H9 (cell line): ENCODE measurements around the gene ISX. TPM values are rescaled to one million over a fixed set of nuclear protein-coding genes. Genes with fewer than 3 reads are reported as not detected.

Experiments
- DNase-seq: peaks from one replicate; pipeline ENCODE4 v3.0.0-alpha.2; 2017
- H2AFZ ChIP-seq: one replicate; pipeline ENCODE4 v1.6.1; 2013; ENCODE audit warnings: mild to moderate bottlenecking, low read length, control low read depth, moderate library complexity
- H2AK5ac ChIP-seq: 2 replicates; pipeline ENCODE4 v1.6.1; 2013; ENCODE audit warnings: low read length, control low read depth, mixed read lengths; ENCODE audit not compliant: insufficient read length
- H2BK120ac ChIP-seq: one replicate; pipeline ENCODE4 v1.6.1; 2013; ENCODE audit warnings: low read depth, mild to moderate bottlenecking, low read length, control low read depth, inconsistent platforms; ENCODE audit not compliant: poor library complexity, severe bottlenecking
- H2BK12ac ChIP-seq: 2 replicates; pipeline ENCODE4 v1.6.1; 2013; ENCODE audit warnings: low read length, control low read depth, mixed read lengths, low read depth; ENCODE audit not compliant: insufficient read length
- H2BK15ac ChIP-seq: 2 replicates; pipeline ENCODE4 v1.6.1; 2013; ENCODE audit warnings: low read depth, low read length, control low read depth
- H2BK20ac ChIP-seq: one replicate; pipeline ENCODE4 v1.6.1; 2013; ENCODE audit warnings: low read depth, mild to moderate bottlenecking, low read length, control low read depth, inconsistent platforms; ENCODE audit not compliant: poor library complexity, severe bottlenecking
- H2BK5ac ChIP-seq: 2 replicates; pipeline ENCODE4 v1.6.1; 2013; ENCODE audit warnings: low read length, control low read depth, mixed read lengths; ENCODE audit not compliant: insufficient read length
- H3K14ac ChIP-seq: 2 replicates; pipeline ENCODE4 v1.6.1; 2013; ENCODE audit warnings: low read length, control low read depth; ENCODE audit not compliant: insufficient read depth
- H3K18ac ChIP-seq: 2 replicates; pipeline ENCODE4 v1.6.1; 2013; ENCODE audit warnings: low read depth, mild to moderate bottlenecking, mixed read lengths, low read length, control low read depth; ENCODE audit not compliant: insufficient read length
- H3K23ac ChIP-seq: 2 replicates; pipeline ENCODE4 v1.6.1; 2013; ENCODE audit warnings: low read length, control low read depth, mixed read lengths, low read depth; ENCODE audit not compliant: insufficient read length
- H3K23me2 ChIP-seq: 2 replicates; pipeline ENCODE4 v1.6.1; 2013; ENCODE audit warnings: low read depth, mild to moderate bottlenecking, mixed read lengths, low read length, control low read depth; ENCODE audit not compliant: insufficient read length, poor library complexity, severe bottlenecking
- H3K27ac ChIP-seq: 2 replicates; pipeline ENCODE4 v1.5.1; 2013; ENCODE audit warnings: low read length, control low read depth, mixed read lengths, low read depth; ENCODE audit not compliant: insufficient read length
- H3K27me3 ChIP-seq: 2 replicates; pipeline ENCODE4 v1.6.1; 2013; ENCODE audit warnings: low read length, control low read depth, inconsistent platforms; ENCODE audit not compliant: insufficient read depth
- H3K4ac ChIP-seq: 2 replicates; pipeline ENCODE4 v1.6.1; 2013; ENCODE audit warnings: low read depth, mild to moderate bottlenecking, control low read depth, inconsistent platforms, low read length, moderate library complexity
- H3K4me1 ChIP-seq: 2 replicates; pipeline ENCODE4 v1.6.1; 2013; ENCODE audit warnings: low read length, control low read depth, inconsistent platforms; ENCODE audit not compliant: insufficient read depth
- H3K4me2 ChIP-seq: 2 replicates; pipeline ENCODE4 v1.6.1; 2013; ENCODE audit warnings: low read length, control low read depth, mixed read lengths; ENCODE audit not compliant: insufficient read length, insufficient read depth
- H3K56ac ChIP-seq: 2 replicates; pipeline ENCODE4 v1.6.1; 2013; ENCODE audit warnings: low read depth, mild to moderate bottlenecking, mixed read lengths, low read length, control low read depth; ENCODE audit not compliant: insufficient read length
- H3K79me1 ChIP-seq: 2 replicates; pipeline ENCODE4 v1.6.1; 2013; ENCODE audit warnings: low read depth, mild to moderate bottlenecking, moderate library complexity, low read length, control low read depth, inconsistent platforms; ENCODE audit not compliant: insufficient read depth, poor library complexity, severe bottlenecking
- H3K79me2 ChIP-seq: 2 replicates; pipeline ENCODE4 v1.6.1; 2013; ENCODE audit warnings: low read length, control low read depth, inconsistent platforms; ENCODE audit not compliant: insufficient read depth
- H3K9ac ChIP-seq: 2 replicates; pipeline ENCODE4 v1.6.1; 2013; ENCODE audit warnings: low read length, control low read depth, mixed read lengths; ENCODE audit not compliant: insufficient read length; ENCODE audit errors: extremely low read depth
- H3K9me3 ChIP-seq: one replicate; pipeline ENCODE4 v1.6.1; 2013; ENCODE audit warnings: low read depth, low read length, inconsistent platforms; ENCODE audit not compliant: control insufficient read depth
- H3T11ph ChIP-seq: one replicate; pipeline ENCODE4 v1.6.1; 2013; ENCODE audit warnings: mild to moderate bottlenecking, low read length, control low read depth, inconsistent platforms
- H4K20me1 ChIP-seq: one replicate; pipeline ENCODE4 v1.6.1; 2013; ENCODE audit not compliant: control insufficient read depth, insufficient read length, insufficient read depth
- H4K5ac ChIP-seq: 2 replicates; pipeline ENCODE4 v1.6.1; 2013; ENCODE audit warnings: low read depth, mild to moderate bottlenecking, mixed read lengths, low read length, control low read depth; ENCODE audit not compliant: insufficient read length
- H4K8ac ChIP-seq: replicated peaks from 2 replicates; pipeline ENCODE4 v1.6.1; 2013; ENCODE audit warnings: low read length, control low read depth, mixed read lengths, low read depth; ENCODE audit not compliant: insufficient read length
- H4K91ac ChIP-seq: 2 replicates; pipeline ENCODE4 v1.6.1; 2013; ENCODE audit warnings: low read depth, mild to moderate bottlenecking, moderate library complexity, mixed read lengths, low read length, control low read depth; ENCODE audit not compliant: insufficient read length
- H3K27ac Mint-ChIP-seq, 3 experiments: 2 replicates in 2 of 3; 3 replicates in 1 of 3; pipeline ENCODE4 v1.8.0; 2020 to 2021; ENCODE audit warnings: mixed read lengths in 3 of 3, mild to moderate bottlenecking in 1 of 3, moderate library complexity in 1 of 3
- H3K27me3 Mint-ChIP-seq: 2 replicates; pipeline ENCODE4 v1.8.0; 2021; ENCODE audit warnings: low read depth, mild to moderate bottlenecking, moderate library complexity, mixed read lengths
- H3K36me3 Mint-ChIP-seq, 3 experiments: 2 replicates in 2 of 3; 3 replicates in 1 of 3; pipeline ENCODE4 v1.8.0; 2020 to 2021; ENCODE audit warnings: low read depth in 3 of 3, mixed read lengths in 3 of 3; ENCODE audit not compliant: insufficient read depth in 1 of 3
- H3K4me1 Mint-ChIP-seq, 2 experiments: 2 replicates each; pipeline ENCODE4 v1.8.0; 2020; ENCODE audit warnings: mixed read lengths in 2 of 2
- H3K4me3 Mint-ChIP-seq, 2 experiments: 2 replicates in 1 of 2; 3 replicates in 1 of 2; pipeline ENCODE4 v1.8.0; 2020 to 2021; ENCODE audit warnings: mild to moderate bottlenecking in 2 of 2, mixed read lengths in 2 of 2, moderate library complexity in 1 of 2
- H3K9me3 Mint-ChIP-seq, 2 experiments: 2 replicates in 1 of 2; 3 replicates in 1 of 2; pipeline ENCODE4 v1.8.0; 2020; ENCODE audit warnings: mild to moderate bottlenecking in 2 of 2, mixed read lengths in 2 of 2, moderate library complexity in 1 of 2
- WGBS: extraction: QIAGEN DNeasy Blood & Tissue Kit; methylation state at CpG from one replicate; pipeline ENCODE4 v1.1.7; 2013; ENCODE audit warnings: missing lambda C conversion rate, low lambda C conversion rate, mixed read lengths; ENCODE audit not compliant: insufficient read length; ENCODE audit errors: extremely low coverage; 5-methylcytosine and 5-hydroxymethylcytosine counted together
- total RNA-seq: library from RNA; stranded (reverse); gene quantifications from 2 replicates; pipeline ENCODE4 v1.2.1, GENCODE V29; 2021
- TF ChIP-seq, protein P1 (sequence below): fragments of 200-600 bp; sonication (generic); conservative IDR thresholded peaks from 3 replicates; pipeline ENCODE4 v1.8.0; 2021; ENCODE audit warnings: antibody characterized with exemption, mild to moderate bottlenecking

The ISX gene
- total RNA-seq, 1 experiment from 2014 or later, result not detected

DNA sequence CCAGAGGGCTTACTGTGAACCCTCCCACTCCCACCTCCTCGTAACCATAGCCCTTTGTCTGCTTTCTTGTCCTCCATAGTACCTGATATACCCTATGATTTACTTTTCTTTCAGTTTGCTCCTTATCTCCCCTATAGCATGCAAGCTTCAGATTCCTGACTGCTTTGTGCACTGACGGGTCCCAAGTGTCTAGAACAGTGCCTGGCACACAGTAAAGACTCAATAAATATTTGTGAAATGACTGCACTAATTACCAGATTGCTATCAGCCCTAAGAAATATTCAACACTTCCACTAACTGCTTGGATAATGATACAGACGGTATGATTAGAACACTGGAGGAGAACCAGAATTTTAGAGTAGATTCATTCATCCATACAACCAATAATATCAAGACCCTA is 33.0 kb downstream of the ISX start:
- H4K8ac ChIP-seq, result no peak overlapping the region
- H3K79me1 ChIP-seq, result no peaks in the 10 kb centered on the region
- DNase-seq, result no peak
- H3K56ac ChIP-seq, result no peak overlapping the region
- H3K27me3 ChIP-seq, result no peaks in the 10 kb centered on the region
- no peaks in the 10 kb centered on the region for H3K23me2 ChIP-seq
- H3K4me3 Mint-ChIP-seq, result no peak overlapping the region
- no peak overlapping the region for H2BK5ac ChIP-seq
- no peaks in the 10 kb centered on the region for H3K4me1 ChIP-seq
- H3K4ac ChIP-seq, result no peak overlapping the region
- H3K9me3 ChIP-seq, result no peaks in the 10 kb centered on the region
- no peak overlapping the region for H3K27ac ChIP-seq
- no peak overlapping the region for H3K27ac Mint-ChIP-seq
- no peak overlapping the region for H3K18ac ChIP-seq
- no peaks in the 10 kb centered on the region for H3K79me2 ChIP-seq
- H2BK120ac ChIP-seq, result no peak overlapping the region
- no peak overlapping the region for H2AFZ ChIP-seq
- H4K5ac ChIP-seq, result no peak overlapping the region
- H2BK12ac ChIP-seq, result no peak overlapping the region
- H3K4me1 Mint-ChIP-seq, result peaks cover 5 to 7% of the 10 kb centered on the region in 2 experiments; a peak in 3 of 4 replicates
- peaks cover 12% of the 10 kb centered on the region for H3K27me3 Mint-ChIP-seq
- no peak overlapping the region for H3K9ac ChIP-seq
- H3K4me2 ChIP-seq, result no peak overlapping the region
- H2BK20ac ChIP-seq, result no peak overlapping the region
- H3K36me3 Mint-ChIP-seq, result no peaks in the 10 kb centered on the region; a peak in 1 of 7 replicates
- no peak overlapping the region for H2BK15ac ChIP-seq
- no peaks in the 10 kb centered on the region for H4K20me1 ChIP-seq
- TF ChIP-seq, protein P1, sequence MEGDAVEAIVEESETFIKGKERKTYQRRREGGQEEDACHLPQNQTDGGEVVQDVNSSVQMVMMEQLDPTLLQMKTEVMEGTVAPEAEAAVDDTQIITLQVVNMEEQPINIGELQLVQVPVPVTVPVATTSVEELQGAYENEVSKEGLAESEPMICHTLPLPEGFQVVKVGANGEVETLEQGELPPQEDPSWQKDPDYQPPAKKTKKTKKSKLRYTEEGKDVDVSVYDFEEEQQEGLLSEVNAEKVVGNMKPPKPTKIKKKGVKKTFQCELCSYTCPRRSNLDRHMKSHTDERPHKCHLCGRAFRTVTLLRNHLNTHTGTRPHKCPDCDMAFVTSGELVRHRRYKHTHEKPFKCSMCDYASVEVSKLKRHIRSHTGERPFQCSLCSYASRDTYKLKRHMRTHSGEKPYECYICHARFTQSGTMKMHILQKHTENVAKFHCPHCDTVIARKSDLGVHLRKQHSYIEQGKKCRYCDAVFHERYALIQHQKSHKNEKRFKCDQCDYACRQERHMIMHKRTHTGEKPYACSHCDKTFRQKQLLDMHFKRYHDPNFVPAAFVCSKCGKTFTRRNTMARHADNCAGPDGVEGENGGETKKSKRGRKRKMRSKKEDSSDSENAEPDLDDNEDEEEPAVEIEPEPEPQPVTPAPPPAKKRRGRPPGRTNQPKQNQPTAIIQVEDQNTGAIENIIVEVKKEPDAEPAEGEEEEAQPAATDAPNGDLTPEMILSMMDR, result no peak
- no peak overlapping the region for H3T11ph ChIP-seq
- H3K9me3 Mint-ChIP-seq, result 0 out of 5 replicates have a peak, but pooled peaks cover 0 to 2% of the 10 kb centered on the region in 2 experiments
- H2AK5ac ChIP-seq, result no peak overlapping the region
- no peak overlapping the region for H3K14ac ChIP-seq
- WGBS, result no CpG with 5 or more reads among the region's 3 CpGs
- no peak overlapping the region for H4K91ac ChIP-seq
- no peak overlapping the region for H3K23ac ChIP-seq
